ENCODE data around the gene CAMTA1.

The CAMTA1 gene

DNA sequence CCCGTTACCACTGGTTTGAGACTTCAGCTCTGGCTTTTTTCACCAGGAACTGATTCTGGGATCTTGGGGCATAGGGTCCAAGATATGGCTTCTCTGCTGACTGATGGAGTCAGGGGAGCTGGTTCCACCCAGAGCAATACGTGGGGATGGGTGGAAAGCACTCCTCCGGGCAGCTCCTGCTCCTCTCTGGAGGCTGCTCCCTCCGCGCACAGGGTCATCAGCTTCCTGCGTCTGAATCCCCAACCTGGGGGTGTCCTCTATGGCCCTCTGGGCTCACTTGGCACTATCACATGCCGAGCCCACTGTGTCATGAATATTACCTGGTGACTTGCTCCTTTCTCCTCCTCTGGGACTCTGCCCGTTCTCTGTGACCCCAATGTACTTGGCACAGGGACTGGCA lies 580.5 kb downstream of the CAMTA1 start:
- ChIA-PET CTCF (no interaction called here), POLR2A (no interaction called here)
- TF ChIP-seq FOXA1 (IDR thresholded peaks at IDR 0.05): no peak
- TF ChIP-seq SUZ12 (IDR thresholded peaks at IDR 0.05): no peak
- DNase-seq (ENCODE audit: extremely low spot score): no peak

DNA sequence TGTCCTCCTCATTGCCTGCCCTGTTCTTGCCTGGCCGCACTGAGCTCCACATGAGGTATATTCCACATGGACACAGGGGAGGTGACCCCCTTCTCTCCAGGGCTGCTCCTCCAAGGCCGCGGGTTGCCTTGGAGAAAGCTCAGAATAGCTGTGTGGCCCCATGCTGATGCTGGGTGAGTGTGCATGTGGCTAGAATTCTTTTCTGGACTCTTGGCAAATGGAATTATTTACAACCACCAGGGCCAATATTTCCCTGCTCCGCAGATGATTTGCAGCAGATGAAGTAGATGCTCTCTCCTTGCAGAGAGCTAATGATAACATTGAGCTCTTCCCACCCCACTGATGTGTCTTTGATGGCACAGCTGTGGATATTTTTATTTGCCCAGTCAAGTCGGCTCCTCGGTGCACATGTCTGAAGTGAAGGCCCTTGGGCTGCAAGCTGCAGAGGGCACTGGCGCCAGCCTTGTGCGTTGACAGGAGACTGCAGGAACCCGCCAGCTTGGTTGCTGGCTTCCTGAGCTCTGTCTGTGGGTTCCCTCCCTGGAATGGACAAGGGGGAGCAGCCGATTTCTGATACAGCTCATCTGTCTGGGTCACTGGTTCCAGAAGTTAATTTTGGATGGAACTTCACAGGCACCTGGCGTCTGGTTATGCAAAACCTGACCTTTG lies 581.2 kb downstream of the CAMTA1 start:
- POLR2A ChIA-PET: no interaction called here
- DNase-seq (ENCODE audit: extremely low spot score): no peak
- CTCF ChIA-PET: no interaction called here
- TF ChIP-seq FOXM1 (IDR thresholded peaks at IDR 0.05; ENCODE audit: borderline replicate concordance) (no peak), ELF4 (IDR thresholded peaks at IDR 0.05) (no peak), HDGF (IDR thresholded peaks at IDR 0.05; ENCODE audit: borderline replicate concordance) (no peak), CTBP1 (IDR thresholded peaks at IDR 0.05; ENCODE audit: borderline replicate concordance) (no peak), SUZ12 (IDR thresholded peaks at IDR 0.05) (no peak), FOXK2 (IDR thresholded peaks at IDR 0.05) (no peak), NFRKB (IDR thresholded peaks at IDR 0.05) (no peak), FOXA1 (IDR thresholded peaks at IDR 0.05) (no peak), BHLHE40 (IDR thresholded peaks at IDR 0.05; ENCODE audit: borderline replicate concordance) (no peak), ARNT (IDR thresholded peaks at IDR 0.05) (no peak), SP1 (IDR thresholded peaks at IDR 0.05) (no peak), L3MBTL2 (conservative IDR thresholded peaks at IDR 0.05) (no peak), TARDBP (IDR thresholded peaks at IDR 0.05) (no peak), LEF1 (IDR thresholded peaks at IDR 0.05; ENCODE audit: borderline replicate concordance) (no peak), ZNF384 (IDR thresholded peaks at IDR 0.05) (no peak)
- TF ChIP-seq, protein P1, sequence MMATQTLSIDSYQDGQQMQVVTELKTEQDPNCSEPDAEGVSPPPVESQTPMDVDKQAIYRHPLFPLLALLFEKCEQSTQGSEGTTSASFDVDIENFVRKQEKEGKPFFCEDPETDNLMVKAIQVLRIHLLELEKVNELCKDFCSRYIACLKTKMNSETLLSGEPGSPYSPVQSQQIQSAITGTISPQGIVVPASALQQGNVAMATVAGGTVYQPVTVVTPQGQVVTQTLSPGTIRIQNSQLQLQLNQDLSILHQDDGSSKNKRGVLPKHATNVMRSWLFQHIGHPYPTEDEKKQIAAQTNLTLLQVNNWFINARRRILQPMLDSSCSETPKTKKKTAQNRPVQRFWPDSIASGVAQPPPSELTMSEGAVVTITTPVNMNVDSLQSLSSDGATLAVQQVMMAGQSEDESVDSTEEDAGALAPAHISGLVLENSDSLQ (IDR thresholded peaks at IDR 0.05): no peak

DNA sequence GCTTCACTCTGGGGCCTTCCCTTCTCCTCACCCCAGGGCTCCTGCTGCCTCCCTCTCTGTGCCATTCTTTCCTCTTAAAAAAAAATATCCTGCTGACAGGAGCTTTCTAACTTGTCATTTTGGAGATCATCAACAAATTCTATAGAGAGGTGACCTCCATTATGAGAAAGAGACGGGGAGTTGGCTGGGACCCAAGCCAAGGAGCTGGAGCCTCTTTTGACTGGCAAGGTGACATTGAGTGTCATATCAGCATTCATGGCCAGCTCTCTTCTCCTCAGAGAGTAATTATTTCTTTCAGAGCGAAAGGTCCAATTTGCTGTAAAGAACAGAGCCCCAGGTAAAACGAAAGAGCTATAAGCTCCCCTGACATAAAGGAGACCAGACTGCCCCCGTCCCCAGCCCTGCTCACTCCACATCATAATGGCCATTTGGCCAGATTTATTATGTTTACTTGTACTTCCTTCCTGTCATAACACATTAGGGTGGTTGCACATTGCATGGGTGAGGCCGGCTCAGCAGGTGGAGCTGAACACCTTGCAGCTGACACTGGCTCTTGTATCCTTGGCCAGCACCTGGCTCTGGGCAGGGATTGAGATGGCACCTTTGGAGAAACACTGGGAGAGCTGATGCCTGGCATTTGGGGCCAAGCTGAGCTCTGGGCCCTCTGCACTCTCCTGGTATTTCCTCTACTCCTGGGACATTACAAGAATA lies 581.9 kb downstream of the CAMTA1 start:
- TF ChIP-seq CTBP1 (IDR thresholded peaks at IDR 0.05; ENCODE audit: borderline replicate concordance) (no peak), L3MBTL2 (conservative IDR thresholded peaks at IDR 0.05) (no peak), FOXA1 (IDR thresholded peaks at IDR 0.05) (no peak), SUZ12 (IDR thresholded peaks at IDR 0.05) (no peak), ELF4 (IDR thresholded peaks at IDR 0.05) (no peak), NFRKB (IDR thresholded peaks at IDR 0.05) (no peak), ARNT (IDR thresholded peaks at IDR 0.05) (no peak), FOXM1 (IDR thresholded peaks at IDR 0.05; ENCODE audit: borderline replicate concordance) (no peak), HDGF (IDR thresholded peaks at IDR 0.05; ENCODE audit: borderline replicate concordance) (no peak), FOXK2 (IDR thresholded peaks at IDR 0.05) (no peak), TARDBP (IDR thresholded peaks at IDR 0.05) (no peak), BHLHE40 (IDR thresholded peaks at IDR 0.05; ENCODE audit: borderline replicate concordance) (no peak), ZNF384 (IDR thresholded peaks at IDR 0.05) (no peak), LEF1 (IDR thresholded peaks at IDR 0.05; ENCODE audit: borderline replicate concordance) (no peak)
- TF ChIP-seq, protein P1 (IDR thresholded peaks at IDR 0.05): no peak
- no peak for DNase-seq (ENCODE audit: extremely low spot score)
- CTCF ChIA-PET: no interaction called here
- POLR2A ChIA-PET: no interaction called here

DNA sequence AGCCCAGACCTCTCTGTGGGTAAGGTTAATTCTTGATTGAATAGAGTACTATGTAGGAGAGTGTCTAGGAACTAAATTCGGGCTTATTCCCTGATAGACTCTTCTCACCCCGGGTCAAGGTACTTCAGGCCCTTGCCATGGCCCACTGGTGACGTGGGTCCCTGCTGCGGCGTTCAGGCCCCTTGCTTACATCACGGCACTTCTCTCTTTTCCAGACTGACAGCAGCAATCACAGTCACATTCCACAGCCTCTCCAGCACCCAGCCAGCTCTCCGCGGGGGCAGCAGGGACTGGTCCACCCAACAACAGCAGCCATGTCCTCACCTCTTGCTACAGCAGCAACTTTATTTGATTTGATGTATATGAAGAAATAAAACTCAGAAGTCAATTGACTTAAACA lies 584.6 kb downstream of the CAMTA1 start:
- DNase-seq (ENCODE audit: extremely low spot score): no peak
- TF ChIP-seq NFRKB (IDR thresholded peaks at IDR 0.05) (no peak), SUZ12 (IDR thresholded peaks at IDR 0.05) (no peak), L3MBTL2 (conservative IDR thresholded peaks at IDR 0.05) (no peak), FOXM1 (IDR thresholded peaks at IDR 0.05; ENCODE audit: borderline replicate concordance) (no peak)
- ChIA-PET CTCF (no interaction called here), POLR2A (no interaction called here)

DNA sequence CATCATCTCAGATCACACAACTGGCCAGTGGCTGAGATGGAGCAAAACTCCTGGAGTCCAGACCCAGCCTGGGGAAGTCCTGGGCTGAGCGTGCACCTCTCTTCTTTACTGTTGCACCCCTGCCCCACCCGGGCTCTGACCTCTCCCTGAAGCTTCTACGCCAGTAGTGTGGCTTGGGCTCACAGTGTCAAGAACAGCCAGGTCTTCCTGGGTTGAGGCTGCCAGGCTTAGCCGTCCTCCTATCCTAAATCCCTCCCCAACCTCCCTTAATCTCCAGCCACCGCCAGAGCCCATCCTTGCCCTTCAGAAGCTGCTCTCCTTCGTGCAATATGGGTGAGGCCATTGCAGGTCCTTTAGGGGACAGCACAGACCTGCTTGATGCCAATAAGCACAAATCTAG lies 586.7 kb downstream of the CAMTA1 start:
- DNase-seq (ENCODE audit: extremely low spot score): no peak
- CTCF ChIA-PET: no interaction called here
- POLR2A ChIA-PET: no interaction called here
- TF ChIP-seq L3MBTL2 (conservative IDR thresholded peaks at IDR 0.05): no peak

DNA sequence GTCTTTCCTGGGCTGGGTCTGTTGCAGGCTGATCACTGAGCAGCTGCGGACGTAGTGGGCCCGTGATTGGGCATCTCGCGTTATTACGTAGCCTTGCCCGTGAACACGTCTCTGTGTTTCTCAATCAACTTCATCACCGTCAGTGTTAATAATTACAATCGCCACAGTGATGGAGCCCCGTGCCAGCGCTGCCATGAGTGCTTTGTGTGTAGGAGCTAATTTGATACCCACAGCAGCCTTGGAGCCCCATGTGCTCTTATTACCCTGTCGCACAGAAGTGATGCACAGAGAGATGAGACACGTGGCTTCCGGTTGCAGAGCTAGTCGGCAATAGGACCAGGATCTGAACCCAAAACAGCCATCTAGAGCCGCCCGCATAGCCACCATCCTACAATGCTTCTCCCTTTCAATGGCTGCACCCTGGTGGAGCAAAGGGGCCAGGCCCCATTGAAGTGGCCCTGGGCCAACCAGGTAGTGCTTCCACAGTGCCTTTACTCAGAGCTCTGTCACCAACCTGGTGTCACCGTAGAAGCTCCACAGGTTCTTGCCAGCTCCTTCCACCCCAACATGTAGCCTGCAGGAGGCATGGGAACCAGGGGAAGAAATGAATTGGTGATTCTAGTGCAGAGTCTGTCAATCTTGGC lies 587.3 kb downstream of the CAMTA1 start:
- ChIA-PET CTCF (no interaction called here), POLR2A (no interaction called here)
- DNase-seq (ENCODE audit: extremely low spot score): no peak
- TF ChIP-seq TARDBP (IDR thresholded peaks at IDR 0.05) (no peak), NFRKB (IDR thresholded peaks at IDR 0.05) (no peak), HDGF (IDR thresholded peaks at IDR 0.05; ENCODE audit: borderline replicate concordance) (no peak), BHLHE40 (IDR thresholded peaks at IDR 0.05; ENCODE audit: borderline replicate concordance) (no peak), ARNT (IDR thresholded peaks at IDR 0.05) (no peak), FOXK2 (IDR thresholded peaks at IDR 0.05) (no peak), CTBP1 (IDR thresholded peaks at IDR 0.05; ENCODE audit: borderline replicate concordance) (no peak), SUZ12 (IDR thresholded peaks at IDR 0.05) (no peak), LEF1 (IDR thresholded peaks at IDR 0.05; ENCODE audit: borderline replicate concordance) (no peak), SP1 (IDR thresholded peaks at IDR 0.05) (no peak), FOXM1 (IDR thresholded peaks at IDR 0.05; ENCODE audit: borderline replicate concordance) (no peak), ELF4 (IDR thresholded peaks at IDR 0.05) (no peak), FOXA1 (IDR thresholded peaks at IDR 0.05) (no peak), L3MBTL2 (conservative IDR thresholded peaks at IDR 0.05) (no peak), ZNF384 (IDR thresholded peaks at IDR 0.05) (no peak)
- TF ChIP-seq, protein P1 (IDR thresholded peaks at IDR 0.05): no peak
